B cell (primary cell): ENCODE results near the gene RNF40.

Experiments
- EZH2 ChIP-seq: IDR thresholded peaks from 2 replicates; pipeline ENCODE4 v1.6.1; 2012; ENCODE audit warnings: borderline replicate concordance, low read depth, mild to moderate bottlenecking, moderate library complexity, low read length; ENCODE audit not compliant: insufficient read depth, poor library complexity, severe bottlenecking
- TF ChIP-seq, protein P1 (sequence below): fragments of 200-600 bp; IDR thresholded peaks from one replicate; pipeline ENCODE4 v1.8.0; 2022; ENCODE audit warnings: antibody characterized with exemption, mild to moderate bottlenecking

DNA sequence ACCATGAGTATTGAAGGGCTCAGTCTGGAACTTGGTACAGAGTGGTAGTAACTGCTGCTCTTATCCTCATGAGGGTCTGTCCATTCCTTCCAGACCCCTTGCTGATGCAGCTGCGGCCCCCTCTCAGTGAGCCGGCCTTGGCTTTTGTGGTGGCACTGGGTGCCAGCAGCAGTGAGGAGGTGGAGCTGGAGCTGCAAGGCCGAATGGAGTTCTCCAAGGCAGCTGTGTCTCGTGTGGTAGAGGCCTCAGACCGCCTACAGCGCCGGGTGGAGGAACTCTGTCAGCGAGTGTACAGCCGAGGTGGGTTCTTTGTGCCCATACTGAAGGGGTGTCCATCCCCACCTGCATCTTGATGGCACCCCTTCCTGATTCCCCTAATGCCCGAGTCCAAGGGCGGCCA lies 2.0 kb downstream of the RNF40 start:
- TF ChIP-seq, protein P1, sequence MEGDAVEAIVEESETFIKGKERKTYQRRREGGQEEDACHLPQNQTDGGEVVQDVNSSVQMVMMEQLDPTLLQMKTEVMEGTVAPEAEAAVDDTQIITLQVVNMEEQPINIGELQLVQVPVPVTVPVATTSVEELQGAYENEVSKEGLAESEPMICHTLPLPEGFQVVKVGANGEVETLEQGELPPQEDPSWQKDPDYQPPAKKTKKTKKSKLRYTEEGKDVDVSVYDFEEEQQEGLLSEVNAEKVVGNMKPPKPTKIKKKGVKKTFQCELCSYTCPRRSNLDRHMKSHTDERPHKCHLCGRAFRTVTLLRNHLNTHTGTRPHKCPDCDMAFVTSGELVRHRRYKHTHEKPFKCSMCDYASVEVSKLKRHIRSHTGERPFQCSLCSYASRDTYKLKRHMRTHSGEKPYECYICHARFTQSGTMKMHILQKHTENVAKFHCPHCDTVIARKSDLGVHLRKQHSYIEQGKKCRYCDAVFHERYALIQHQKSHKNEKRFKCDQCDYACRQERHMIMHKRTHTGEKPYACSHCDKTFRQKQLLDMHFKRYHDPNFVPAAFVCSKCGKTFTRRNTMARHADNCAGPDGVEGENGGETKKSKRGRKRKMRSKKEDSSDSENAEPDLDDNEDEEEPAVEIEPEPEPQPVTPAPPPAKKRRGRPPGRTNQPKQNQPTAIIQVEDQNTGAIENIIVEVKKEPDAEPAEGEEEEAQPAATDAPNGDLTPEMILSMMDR: no peak
- TF ChIP-seq EZH2: no peak
